Endodermal cell (in vitro differentiated cells): ENCODE results near the gene DAGLA. TPM values are rescaled to one million over a fixed set of nuclear protein-coding genes. Genes with fewer than 3 reads are reported as not detected.
"Not testable (repeated sequence)": the region's sequence is repeated elsewhere in the genome, so short reads cannot be mapped to it uniquely, and the experiment has no call there.

ENCODE experiments used
- DNase-seq: peaks from one replicate; pipeline ENCODE4 v3.0.0-alpha.2; 2017
- H3K27ac ChIP-seq: 2 replicates; pipeline ENCODE4 v1.5.1; 2013; ENCODE audit warnings: mild to moderate bottlenecking, low read depth, low read length, moderate library complexity
- H3K27me3 ChIP-seq: 2 replicates; pipeline ENCODE4 v1.6.1; 2013; ENCODE audit warnings: mild to moderate bottlenecking, low read length, moderate library complexity; ENCODE audit not compliant: insufficient read depth, control insufficient read depth, poor library complexity, severe bottlenecking
- H3K36me3 ChIP-seq: 2 replicates; pipeline ENCODE4 v1.7.0; 2013; ENCODE audit warnings: mild to moderate bottlenecking, low read length, moderate library complexity; ENCODE audit not compliant: control insufficient read depth, insufficient read depth
- H3K4me1 ChIP-seq: one replicate; pipeline ENCODE4 v1.7.0; 2013; ENCODE audit warnings: low read length; ENCODE audit not compliant: control insufficient read depth, insufficient read depth
- H3K4me3 ChIP-seq: 2 replicates; pipeline ENCODE4 v1.5.1; 2013; ENCODE audit warnings: mild to moderate bottlenecking, low read length, moderate library complexity
- H3K9ac ChIP-seq: 2 replicates; pipeline ENCODE4 v1.6.1; 2013; ENCODE audit warnings: mild to moderate bottlenecking, low read length, moderate library complexity; ENCODE audit not compliant: poor library complexity, severe bottlenecking; ENCODE audit errors: extremely low read depth
- H3K9me3 ChIP-seq: 2 replicates; pipeline ENCODE4 v1.6.1; 2013; ENCODE audit warnings: mild to moderate bottlenecking, low read length, moderate library complexity; ENCODE audit not compliant: control insufficient read depth
- H3K27ac Mint-ChIP-seq: 2 replicates; pipeline ENCODE4 v1.8.0; 2020; ENCODE audit warnings: mixed read lengths
- H3K27me3 Mint-ChIP-seq: 2 replicates; pipeline ENCODE4 v1.8.0; 2021; ENCODE audit warnings: mild to moderate bottlenecking, mixed read lengths; ENCODE audit not compliant: insufficient read depth
- H3K36me3 Mint-ChIP-seq: 2 replicates; pipeline ENCODE4 v1.8.0; 2020; ENCODE audit warnings: low read depth, mixed read lengths
- H3K4me1 Mint-ChIP-seq: 2 replicates; pipeline ENCODE4 v1.8.0; 2020; ENCODE audit warnings: mixed read lengths
- H3K4me3 Mint-ChIP-seq: 2 replicates; pipeline ENCODE4 v1.8.0; 2020; ENCODE audit warnings: mild to moderate bottlenecking, moderate library complexity, mixed read lengths
- H3K9me3 Mint-ChIP-seq: 2 replicates; pipeline ENCODE4 v1.8.0; 2020; ENCODE audit warnings: mild to moderate bottlenecking, mixed read lengths
- WGBS, 2 experiments: methylation state at CpG; one replicate each; pipeline versions ENCODE4 v1.1.5 to v1.1.7; 2013; ENCODE audit warnings: missing lambda C conversion rate in 2 of 2, mixed read lengths in 1 of 2; ENCODE audit not compliant: insufficient coverage in 1 of 2, insufficient read length in 1 of 2; 5-methylcytosine and 5-hydroxymethylcytosine counted together
- total RNA-seq, 2 donors: library from RNA; stranded (reverse); fragmentation: NEBNext Ultra II Directional in 1 of 2; extraction: Animal tissue kit (Norgen Biotek cat#: 25700) in 1 of 2; gene quantifications; 2 replicates in 1 of 2; 3 replicates in 1 of 2; pipeline ENCODE4 v1.2.1, GENCODE V29; 2021
- TF ChIP-seq, protein P1 (sequence below): fragments of 200-600 bp; sonication (generic); conservative IDR thresholded peaks from 2 replicates; pipeline ENCODE4 v1.5.0; 2021; ENCODE audit warnings: antibody characterized with exemption, mild to moderate bottlenecking

The DAGLA gene
- total RNA-seq, 2 donors from 2014 or later: 5.6 to 8.7 TPM

DNA sequence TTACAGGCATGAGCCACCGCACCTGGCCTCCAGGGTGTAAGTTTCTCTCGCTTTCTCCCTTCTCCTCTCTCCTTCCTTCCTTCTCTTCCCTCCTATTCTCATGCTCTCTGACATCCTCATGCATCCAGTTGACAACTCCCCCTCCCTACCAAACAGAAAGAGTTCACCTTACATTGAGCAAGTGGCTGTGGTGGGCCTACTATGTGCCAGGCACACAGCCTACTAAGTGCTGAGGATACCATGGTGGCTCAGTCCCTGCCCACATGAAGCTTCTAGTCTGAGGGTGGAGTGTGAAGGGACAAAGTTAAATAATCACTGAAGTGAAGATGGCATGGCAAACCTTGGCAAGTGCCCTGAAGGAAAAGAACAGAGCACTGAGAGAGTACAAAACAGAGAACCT lies 9.6 kb upstream of the DAGLA start:
- TF ChIP-seq, protein P1, sequence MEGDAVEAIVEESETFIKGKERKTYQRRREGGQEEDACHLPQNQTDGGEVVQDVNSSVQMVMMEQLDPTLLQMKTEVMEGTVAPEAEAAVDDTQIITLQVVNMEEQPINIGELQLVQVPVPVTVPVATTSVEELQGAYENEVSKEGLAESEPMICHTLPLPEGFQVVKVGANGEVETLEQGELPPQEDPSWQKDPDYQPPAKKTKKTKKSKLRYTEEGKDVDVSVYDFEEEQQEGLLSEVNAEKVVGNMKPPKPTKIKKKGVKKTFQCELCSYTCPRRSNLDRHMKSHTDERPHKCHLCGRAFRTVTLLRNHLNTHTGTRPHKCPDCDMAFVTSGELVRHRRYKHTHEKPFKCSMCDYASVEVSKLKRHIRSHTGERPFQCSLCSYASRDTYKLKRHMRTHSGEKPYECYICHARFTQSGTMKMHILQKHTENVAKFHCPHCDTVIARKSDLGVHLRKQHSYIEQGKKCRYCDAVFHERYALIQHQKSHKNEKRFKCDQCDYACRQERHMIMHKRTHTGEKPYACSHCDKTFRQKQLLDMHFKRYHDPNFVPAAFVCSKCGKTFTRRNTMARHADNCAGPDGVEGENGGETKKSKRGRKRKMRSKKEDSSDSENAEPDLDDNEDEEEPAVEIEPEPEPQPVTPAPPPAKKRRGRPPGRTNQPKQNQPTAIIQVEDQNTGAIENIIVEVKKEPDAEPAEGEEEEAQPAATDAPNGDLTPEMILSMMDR: no peak
- no peaks in the 10 kb centered on the region for H3K27me3 ChIP-seq
- peaks cover 3% of the 10 kb centered on the region for H3K9me3 Mint-ChIP-seq
- H3K36me3 Mint-ChIP-seq: peaks cover 15% of the 10 kb centered on the region
- no peak overlapping the region for H3K27ac ChIP-seq
- no peak overlapping the region for H3K9ac ChIP-seq
- H3K4me1 ChIP-seq: peaks cover 18% of the 10 kb centered on the region
- peaks cover 2% of the 10 kb centered on the region for H3K27me3 Mint-ChIP-seq
- no peak for DNase-seq
- WGBS, 2 experiments: 95 to 100% methylated on average over 2 of the region's 2 CpGs
- H3K27ac Mint-ChIP-seq: no peak overlapping the region
- no peak overlapping the region for H3K4me3 Mint-ChIP-seq
- H3K4me1 Mint-ChIP-seq: peaks cover 35% of the 10 kb centered on the region
- no peak overlapping the region for H3K4me3 ChIP-seq
- no peaks in the 10 kb centered on the region for H3K36me3 ChIP-seq
- H3K9me3 ChIP-seq: no peaks in the 10 kb centered on the region

DNA sequence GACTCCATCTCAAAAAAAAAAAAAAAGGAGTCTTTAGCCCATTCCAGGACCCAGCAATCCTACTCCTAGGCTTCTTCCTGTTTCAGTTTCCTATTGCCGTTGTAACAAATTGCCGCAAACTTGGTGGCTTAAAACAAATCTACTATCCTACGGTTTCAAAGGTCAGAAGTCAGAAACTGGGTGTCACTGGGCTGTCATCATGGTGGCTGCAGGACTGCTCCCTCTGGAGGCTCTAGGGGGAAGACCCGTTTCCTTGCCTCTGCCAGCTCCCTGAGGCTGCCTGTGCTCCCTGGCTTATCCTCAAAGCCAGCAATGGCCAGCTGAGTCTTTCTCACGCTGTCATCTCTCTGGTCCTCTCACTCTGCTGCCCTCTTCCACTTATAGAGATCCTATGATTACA lies 8.7 kb upstream of the DAGLA start:
- TF ChIP-seq, protein P1: peak; percentile 83
- Mint-ChIP-seq H3K4me3 (no peak overlapping the region), H3K36me3 (peaks cover 15% of the 10 kb centered on the region), H3K27me3 (peaks cover 2% of the 10 kb centered on the region), H3K9me3 (peaks cover 3% of the 10 kb centered on the region), H3K27ac (no peak overlapping the region), H3K4me1 (peaks cover 39% of the 10 kb centered on the region)
- DNase-seq: peak; percentile 85
- H3K9ac ChIP-seq: no peak overlapping the region
- H3K27ac ChIP-seq: no peak overlapping the region
- no peak overlapping the region for H3K4me3 ChIP-seq
- H3K4me1 ChIP-seq: peaks cover 15% of the 10 kb centered on the region
- 51 to 61% methylated on average over 5 of the region's 5 CpGs for WGBS, 2 experiments
- no peaks in the 10 kb centered on the region for H3K27me3 ChIP-seq
- H3K9me3 ChIP-seq: no peaks in the 10 kb centered on the region
- no peaks in the 10 kb centered on the region for H3K36me3 ChIP-seq

DNA sequence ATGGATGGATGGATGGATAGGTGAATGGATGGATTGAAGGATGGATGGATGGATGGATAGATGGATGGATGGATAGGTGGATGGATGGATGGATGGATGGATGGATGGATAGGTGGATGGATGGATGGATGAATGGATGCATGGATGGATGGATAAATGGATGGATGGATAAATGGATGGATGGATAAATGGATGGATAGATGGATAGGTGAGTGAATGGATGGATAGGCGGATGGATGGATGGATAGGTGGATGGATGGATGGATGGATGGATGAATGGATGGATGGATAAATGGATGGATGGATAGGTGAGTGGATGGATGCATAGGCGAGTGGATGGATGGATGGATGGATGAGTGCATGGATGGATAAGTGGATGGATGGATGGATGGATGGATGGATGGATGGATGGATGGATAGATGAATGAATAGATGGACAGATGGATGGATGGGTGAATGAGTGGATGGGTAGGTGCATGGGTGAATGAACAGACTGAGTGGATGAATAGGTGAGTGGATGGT lies 6.2 kb upstream of the DAGLA start:
- Mint-ChIP-seq H3K27me3 (peaks cover 11% of the 10 kb centered on the region), H3K4me1 (peaks cover 27% of the 10 kb centered on the region), H3K36me3 (peaks cover 24% of the 10 kb centered on the region)
- H3K4me3 ChIP-seq, DNase-seq, H3K9ac ChIP-seq, H3K36me3 ChIP-seq, H3K9me3 ChIP-seq, H3K27me3 ChIP-seq, H3K4me1 ChIP-seq, H3K27ac ChIP-seq, H3K27ac Mint-ChIP-seq, H3K9me3 Mint-ChIP-seq, H3K4me3 Mint-ChIP-seq: not testable (repeated sequence)
- WGBS, 2 experiments: 89 to 90% methylated on average over 2 of the region's 2 CpGs

DNA sequence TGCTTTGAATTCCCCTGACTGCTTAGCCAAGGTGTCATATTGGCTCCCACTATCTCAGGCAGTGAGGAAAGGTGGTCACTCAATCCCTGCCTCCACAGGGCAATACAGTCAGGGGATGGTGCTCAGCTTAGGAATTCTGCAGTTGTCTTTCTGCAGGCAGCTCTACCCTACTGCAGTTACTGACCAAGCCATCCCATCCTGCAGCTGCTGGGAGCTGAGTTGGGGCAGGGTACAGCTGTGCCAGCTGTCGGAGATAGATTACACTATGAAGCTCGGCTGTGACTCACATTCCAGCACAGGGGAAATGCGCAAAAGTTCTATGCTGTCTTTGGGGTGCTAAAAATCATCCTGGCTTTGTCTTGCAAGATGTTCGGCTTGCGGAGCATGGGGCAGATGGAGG lies 4.4 kb upstream of the DAGLA start:
- Mint-ChIP-seq H3K4me1 (peaks cover 30% of the 10 kb centered on the region), H3K27ac (no peak overlapping the region), H3K4me3 (no peak overlapping the region), H3K27me3 (peaks cover 13% of the 10 kb centered on the region), H3K9me3 (no peaks in the 10 kb centered on the region), H3K36me3 (peaks cover 16% of the 10 kb centered on the region)
- TF ChIP-seq, protein P1: no peak
- whole genome bisulfite sequencing, 2 experiments: 80 to 86% methylated on average over 4 to 5 of the region's 5 CpGs
- no peaks in the 10 kb centered on the region for H3K9me3 ChIP-seq
- no peaks in the 10 kb centered on the region for H3K36me3 ChIP-seq
- peak overlapping the region; percentile 6 for H3K4me3 ChIP-seq
- DNase-seq: peak; percentile 54
- no peak overlapping the region for H3K27ac ChIP-seq
- peaks cover 2% of the 10 kb centered on the region for H3K27me3 ChIP-seq
- H3K4me1 ChIP-seq: peaks cover 7% of the 10 kb centered on the region
- no peak overlapping the region for H3K9ac ChIP-seq
